ENCODE results near the gene ALDH3A2.
A peak's percentile ranks its signal among the peaks of the same experiment; 100 is the strongest.

Gene ALDH3A2

GRCh38 chr17:19649274-19649541 is 657 bp downstream of the ALDH3A2 start:
- Histone ChIP-seq H3K4me1 (ENCODE audit: control insufficient read depth, insufficient read depth, low read length) (peaks cover 5% of the 10 kb centered on the region), H3K27ac (ENCODE audit: insufficient read depth, low read depth, low read length, poor library complexity, severe bottlenecking) (no peak overlapping the region)
- WGBS, 2 experiments: 0 to 3% methylated on average over 2 of the region's 2 CpGs

GRCh38 chr17:19650826-19651225 is 2.3 kb downstream of the ALDH3A2 start:
- Histone ChIP-seq H3K27me3 (ENCODE audit: control insufficient read depth, insufficient read depth, low read length, poor library complexity, severe bottlenecking) (peaks cover 5% of the 10 kb centered on the region), H3K4me1 (ENCODE audit: control insufficient read depth, insufficient read depth, low read length) (peaks cover 5% of the 10 kb centered on the region), H3K36me3 (ENCODE audit: control insufficient read depth, insufficient read depth, low read length) (peaks cover 26% of the 10 kb centered on the region), H3K4me3 (ENCODE audit: insufficient read depth, low read depth, low read length) (no peak overlapping the region), H3K9me3 (ENCODE audit: control insufficient read depth, low read length) (no peaks in the 10 kb centered on the region), H3K27ac (ENCODE audit: insufficient read depth, low read depth, low read length, poor library complexity, severe bottlenecking) (no peak overlapping the region)
- 100% methylated on average over 1 of the region's 1 CpG for WGBS, 2 experiments

More at GRCh38 chr17:19649274-19649541, 657 bp downstream of the ALDH3A2 start:
- peaks cover 5% of the 10 kb centered on the region for H3K27me3 ChIP-seq (ENCODE audit: control insufficient read depth, insufficient read depth, low read length, poor library complexity, severe bottlenecking)
- H3K36me3 ChIP-seq (ENCODE audit: control insufficient read depth, insufficient read depth, low read length): peaks cover 13% of the 10 kb centered on the region
- no peaks in the 10 kb centered on the region for H3K9me3 ChIP-seq (ENCODE audit: control insufficient read depth, low read length)
- H3K4me3 ChIP-seq (ENCODE audit: insufficient read depth, low read depth, low read length): peak overlapping the region; percentile 75

- 86 to 92% methylated on average over 5 of the region's 5 CpGs for WGBS, 2 experiments
- Histone ChIP-seq H3K4me3 (ENCODE audit: insufficient read depth, low read depth, low read length) (no peak overlapping the region), H3K27me3 (ENCODE audit: control insufficient read depth, insufficient read depth, low read length, poor library complexity, severe bottlenecking) (peaks cover 5% of the 10 kb centered on the region), H3K36me3 (ENCODE audit: control insufficient read depth, insufficient read depth, low read length) (peaks cover 26% of the 10 kb centered on the region), H3K4me1 (ENCODE audit: control insufficient read depth, insufficient read depth, low read length) (peaks cover 5% of the 10 kb centered on the region), H3K9me3 (ENCODE audit: control insufficient read depth, low read length) (no peaks in the 10 kb centered on the region), H3K27ac (ENCODE audit: insufficient read depth, low read depth, low read length, poor library complexity, severe bottlenecking) (no peak overlapping the region)
Measured at GRCh38 chr17:19651451-19652238, 3.1 kb downstream of the ALDH3A2 start.

GRCh38 chr17:19652595-19652994 is 4.0 kb downstream of the ALDH3A2 start:
- peaks cover under 1% of the 10 kb centered on the region for H3K4me1 ChIP-seq (ENCODE audit: control insufficient read depth, insufficient read depth, low read length)
- H3K36me3 ChIP-seq (ENCODE audit: control insufficient read depth, insufficient read depth, low read length): peaks cover 29% of the 10 kb centered on the region
- H3K27ac ChIP-seq (ENCODE audit: insufficient read depth, low read depth, low read length, poor library complexity, severe bottlenecking): no peak overlapping the region
- 95 to 96% methylated on average over 3 of the region's 3 CpGs for WGBS, 2 experiments
- H3K27me3 ChIP-seq (ENCODE audit: control insufficient read depth, insufficient read depth, low read length, poor library complexity, severe bottlenecking): no peaks in the 10 kb centered on the region
- no peaks in the 10 kb centered on the region for H3K9me3 ChIP-seq (ENCODE audit: control insufficient read depth, low read length)
- H3K4me3 ChIP-seq (ENCODE audit: insufficient read depth, low read depth, low read length): no peak overlapping the region

GRCh38 chr17:19654342-19654886 is 5.9 kb downstream of the ALDH3A2 start:
- peaks cover 29% of the 10 kb centered on the region for H3K36me3 ChIP-seq (ENCODE audit: control insufficient read depth, insufficient read depth, low read length)
- no peaks in the 10 kb centered on the region for H3K9me3 ChIP-seq (ENCODE audit: control insufficient read depth, low read length)
- no peak overlapping the region for H3K4me3 ChIP-seq (ENCODE audit: insufficient read depth, low read depth, low read length)
- H3K27me3 ChIP-seq (ENCODE audit: control insufficient read depth, insufficient read depth, low read length, poor library complexity, severe bottlenecking): no peaks in the 10 kb centered on the region
- WGBS, 2 experiments: 97% methylated on average over 30 of the region's 30 CpGs
- no peaks in the 10 kb centered on the region for H3K4me1 ChIP-seq (ENCODE audit: control insufficient read depth, insufficient read depth, low read length)
- no peak overlapping the region for H3K27ac ChIP-seq (ENCODE audit: insufficient read depth, low read depth, low read length, poor library complexity, severe bottlenecking)

GRCh38 chr17:19654896-19655295 is 6.3 kb downstream of the ALDH3A2 start:
- no peaks in the 10 kb centered on the region for H3K9me3 ChIP-seq (ENCODE audit: control insufficient read depth, low read length)
- WGBS, 2 experiments: 96 to 98% methylated on average over 3 to 4 of the region's 4 CpGs
- no peaks in the 10 kb centered on the region for H3K27me3 ChIP-seq (ENCODE audit: control insufficient read depth, insufficient read depth, low read length, poor library complexity, severe bottlenecking)
- H3K4me1 ChIP-seq (ENCODE audit: control insufficient read depth, insufficient read depth, low read length): no peaks in the 10 kb centered on the region
- peaks cover 29% of the 10 kb centered on the region for H3K36me3 ChIP-seq (ENCODE audit: control insufficient read depth, insufficient read depth, low read length)
- H3K27ac ChIP-seq (ENCODE audit: insufficient read depth, low read depth, low read length, poor library complexity, severe bottlenecking): no peak overlapping the region
- H3K4me3 ChIP-seq (ENCODE audit: insufficient read depth, low read depth, low read length): no peak overlapping the region

- no peak overlapping the region for H3K4me3 ChIP-seq (ENCODE audit: insufficient read depth, low read depth, low read length)
- H3K27ac ChIP-seq (ENCODE audit: insufficient read depth, low read depth, low read length, poor library complexity, severe bottlenecking): no peak overlapping the region
- WGBS, 2 experiments: 94 to 98% methylated on average over 4 of the region's 4 CpGs
- H3K4me1 ChIP-seq (ENCODE audit: control insufficient read depth, insufficient read depth, low read length): no peaks in the 10 kb centered on the region
- H3K36me3 ChIP-seq (ENCODE audit: control insufficient read depth, insufficient read depth, low read length): peaks cover 29% of the 10 kb centered on the region
- no peaks in the 10 kb centered on the region for H3K27me3 ChIP-seq (ENCODE audit: control insufficient read depth, insufficient read depth, low read length, poor library complexity, severe bottlenecking)
- H3K9me3 ChIP-seq (ENCODE audit: control insufficient read depth, low read length): no peaks in the 10 kb centered on the region
Measured at GRCh38 chr17:19656336-19656735, 7.8 kb downstream of the ALDH3A2 start.

- Histone ChIP-seq H3K4me3 (ENCODE audit: insufficient read depth, low read depth, low read length) (no peak overlapping the region), H3K27ac (ENCODE audit: insufficient read depth, low read depth, low read length, poor library complexity, severe bottlenecking) (no peak overlapping the region), H3K27me3 (ENCODE audit: control insufficient read depth, insufficient read depth, low read length, poor library complexity, severe bottlenecking) (no peaks in the 10 kb centered on the region), H3K36me3 (ENCODE audit: control insufficient read depth, insufficient read depth, low read length) (peaks cover 29% of the 10 kb centered on the region), H3K4me1 (ENCODE audit: control insufficient read depth, insufficient read depth, low read length) (no peaks in the 10 kb centered on the region), H3K9me3 (ENCODE audit: control insufficient read depth, low read length) (no peaks in the 10 kb centered on the region)
- WGBS, 2 experiments: 95 to 96% methylated on average over 4 of the region's 4 CpGs
Measured at GRCh38 chr17:19656851-19657581, 8.5 kb downstream of the ALDH3A2 start.

- Histone ChIP-seq H3K36me3 (ENCODE audit: control insufficient read depth, insufficient read depth, low read length) (peaks cover 23% of the 10 kb centered on the region), H3K9me3 (ENCODE audit: control insufficient read depth, low read length) (no peaks in the 10 kb centered on the region), H3K27me3 (ENCODE audit: control insufficient read depth, insufficient read depth, low read length, poor library complexity, severe bottlenecking) (no peaks in the 10 kb centered on the region), H3K27ac (ENCODE audit: insufficient read depth, low read depth, low read length, poor library complexity, severe bottlenecking) (no peak overlapping the region), H3K4me1 (ENCODE audit: control insufficient read depth, insufficient read depth, low read length) (no peaks in the 10 kb centered on the region), H3K4me3 (ENCODE audit: insufficient read depth, low read depth, low read length) (no peak overlapping the region)
- 94 to 97% methylated on average over 7 of the region's 7 CpGs for WGBS, 2 experiments
Measured at GRCh38 chr17:19659366-19660177, 11.0 kb downstream of the ALDH3A2 start.
